AG04449 (cell line): ENCODE measurements around the gene YIPF2.

Experiments
- CTCF ChIA-PET: fragments of 350-600 bp; formaldehyde crosslinking; extraction: SDS; loops from one replicate; lab custom pipeline; 2021; ENCODE audit warnings: antibody characterized with exemption; lab: Yijun Ruan, JAX
- POLR2A ChIA-PET: fragments of 400-600, 350-600 bp; formaldehyde crosslinking; extraction: SDS; loops from one replicate; lab custom pipeline; 2020; ENCODE audit warnings: antibody characterized with exemption, inconsistent platforms; lab: Yijun Ruan, JAX
- DNase-seq: peaks from one replicate; pipeline ENCODE4 v3.0.0-alpha.2; 2010; ENCODE audit warnings: low read depth, low spot score
- H3K4me3 ChIP-seq: 2 replicates; pipeline ENCODE4 v1.5.1; 2011; ENCODE audit warnings: low read depth, mild to moderate bottlenecking, control low read depth, low read length
- TF ChIP-seq, protein P1 (sequence below): IDR thresholded peaks from one replicate; pipeline ENCODE4 v1.5.1; 2011; ENCODE audit warnings: mild to moderate bottlenecking, moderate library complexity, low read length, control low read depth, inconsistent platforms; ENCODE audit not compliant: insufficient read depth; ENCODE audit errors: missing control alignments

The YIPF2 gene

DNA sequence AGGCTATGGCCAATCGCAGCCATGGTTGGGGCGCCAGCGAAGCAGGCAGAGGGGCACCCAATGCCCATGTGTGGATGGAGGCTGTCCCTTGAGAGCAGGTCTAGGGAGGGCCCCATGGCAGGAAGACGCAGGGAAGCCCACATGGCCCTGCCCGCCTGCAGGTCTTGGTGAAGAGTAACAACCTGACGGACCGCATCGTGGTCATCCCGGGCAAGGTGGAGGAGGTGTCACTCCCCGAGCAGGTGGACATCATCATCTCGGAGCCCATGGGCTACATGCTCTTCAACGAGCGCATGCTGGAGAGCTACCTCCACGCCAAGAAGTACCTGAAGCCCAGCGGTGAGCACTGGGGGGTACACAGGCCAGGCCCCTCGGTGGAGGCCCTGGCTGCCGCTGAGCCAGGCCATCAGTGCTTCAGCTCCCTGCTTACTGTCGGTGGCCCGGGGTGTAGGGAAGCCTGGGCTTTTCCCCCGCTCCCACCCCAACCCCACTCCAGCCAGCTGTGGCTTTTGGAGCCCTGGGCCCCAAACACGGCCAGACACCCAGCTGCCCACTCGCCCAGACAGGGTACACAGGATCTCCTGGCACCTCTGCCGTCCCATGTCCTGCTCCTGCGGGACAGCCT, 14.6 kb downstream of the YIPF2 start:
- DNase-seq, result no peak
- ChIA-PET CTCF (interaction anchor here (1.0 to 2.4 kb wide), 4 partner anchors 16 to 43 kb away, joined by 3 to 13 read pairs (median 6); no protein-coding TSS in a partner anchor), POLR2A (interaction anchor here (1.3 kb wide), 1 partner anchor 14 kb away, joined by 3 read pairs; no protein-coding TSS in a partner anchor)
- TF ChIP-seq, protein P1, sequence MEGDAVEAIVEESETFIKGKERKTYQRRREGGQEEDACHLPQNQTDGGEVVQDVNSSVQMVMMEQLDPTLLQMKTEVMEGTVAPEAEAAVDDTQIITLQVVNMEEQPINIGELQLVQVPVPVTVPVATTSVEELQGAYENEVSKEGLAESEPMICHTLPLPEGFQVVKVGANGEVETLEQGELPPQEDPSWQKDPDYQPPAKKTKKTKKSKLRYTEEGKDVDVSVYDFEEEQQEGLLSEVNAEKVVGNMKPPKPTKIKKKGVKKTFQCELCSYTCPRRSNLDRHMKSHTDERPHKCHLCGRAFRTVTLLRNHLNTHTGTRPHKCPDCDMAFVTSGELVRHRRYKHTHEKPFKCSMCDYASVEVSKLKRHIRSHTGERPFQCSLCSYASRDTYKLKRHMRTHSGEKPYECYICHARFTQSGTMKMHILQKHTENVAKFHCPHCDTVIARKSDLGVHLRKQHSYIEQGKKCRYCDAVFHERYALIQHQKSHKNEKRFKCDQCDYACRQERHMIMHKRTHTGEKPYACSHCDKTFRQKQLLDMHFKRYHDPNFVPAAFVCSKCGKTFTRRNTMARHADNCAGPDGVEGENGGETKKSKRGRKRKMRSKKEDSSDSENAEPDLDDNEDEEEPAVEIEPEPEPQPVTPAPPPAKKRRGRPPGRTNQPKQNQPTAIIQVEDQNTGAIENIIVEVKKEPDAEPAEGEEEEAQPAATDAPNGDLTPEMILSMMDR, result no peak
- no peak overlapping the region for H3K4me3 ChIP-seq

DNA sequence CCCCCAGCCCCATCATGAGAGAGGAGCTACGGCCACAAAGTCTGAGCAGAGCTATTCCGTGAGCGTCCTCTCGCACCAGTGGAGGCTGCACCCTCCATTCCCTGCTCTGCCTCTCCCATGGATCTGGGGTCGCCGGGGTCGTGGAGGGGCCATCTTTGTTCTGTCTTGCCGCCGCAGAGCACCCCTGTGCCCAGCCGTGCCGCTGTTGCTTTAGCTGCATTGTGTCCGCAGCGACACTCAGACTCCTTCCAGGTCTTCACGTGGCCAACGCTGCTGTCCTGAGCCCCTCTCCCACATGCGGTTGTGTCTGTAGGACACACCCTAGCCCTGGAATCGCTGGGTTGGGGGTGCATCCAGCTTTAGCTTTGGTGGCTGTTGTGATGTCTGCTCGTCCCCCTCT, 15.8 kb downstream of the YIPF2 start:
- ChIA-PET POLR2A (no interaction called here), CTCF (interaction anchor here (1.0 to 1.4 kb wide), 4 partner anchors 22 to 42 kb away, joined by 3 to 4 read pairs (median 4); no protein-coding TSS in a partner anchor)
- TF ChIP-seq, protein P1, result no peak
- no peak overlapping the region for H3K4me3 ChIP-seq
- no peak for DNase-seq

DNA sequence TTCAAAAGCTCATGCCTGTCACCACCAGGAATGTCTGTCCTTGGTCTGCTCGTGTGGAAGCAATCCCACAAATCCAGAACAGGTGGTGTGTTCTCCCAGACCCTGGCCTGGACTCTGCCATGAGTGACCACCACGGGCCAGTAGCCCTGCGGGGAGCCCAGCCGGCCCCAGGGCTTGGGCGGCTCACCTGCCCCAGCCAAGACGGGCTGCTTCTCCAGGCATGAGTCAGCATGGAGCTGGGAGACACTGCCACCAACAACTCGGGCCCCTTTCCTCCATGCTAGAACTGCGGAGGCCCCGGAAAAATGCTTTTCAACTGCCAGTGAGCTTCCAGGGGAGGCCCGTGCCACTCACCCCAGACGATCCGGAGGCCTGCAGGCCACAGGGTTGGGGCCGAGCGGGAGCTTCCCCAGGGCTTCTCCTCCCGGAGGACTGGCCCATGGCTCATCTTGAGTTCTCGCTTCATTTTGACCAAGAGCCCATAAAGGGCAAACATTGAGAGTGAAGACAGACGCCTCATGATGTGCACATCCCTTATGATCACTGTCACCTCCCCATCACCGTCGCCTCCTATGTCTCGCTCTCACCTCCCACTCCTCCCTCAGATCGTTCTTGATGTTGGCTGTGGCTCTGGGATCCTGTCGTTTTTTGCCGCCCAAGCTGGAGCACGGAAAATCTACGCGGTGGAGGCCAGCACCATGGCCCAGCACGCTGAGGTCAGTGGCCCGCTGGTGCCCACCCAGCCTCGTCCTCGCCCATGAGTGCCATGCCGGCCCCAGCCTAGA, 16.7 kb downstream of the YIPF2 start:
- POLR2A ChIA-PET, result no interaction called here

DNA sequence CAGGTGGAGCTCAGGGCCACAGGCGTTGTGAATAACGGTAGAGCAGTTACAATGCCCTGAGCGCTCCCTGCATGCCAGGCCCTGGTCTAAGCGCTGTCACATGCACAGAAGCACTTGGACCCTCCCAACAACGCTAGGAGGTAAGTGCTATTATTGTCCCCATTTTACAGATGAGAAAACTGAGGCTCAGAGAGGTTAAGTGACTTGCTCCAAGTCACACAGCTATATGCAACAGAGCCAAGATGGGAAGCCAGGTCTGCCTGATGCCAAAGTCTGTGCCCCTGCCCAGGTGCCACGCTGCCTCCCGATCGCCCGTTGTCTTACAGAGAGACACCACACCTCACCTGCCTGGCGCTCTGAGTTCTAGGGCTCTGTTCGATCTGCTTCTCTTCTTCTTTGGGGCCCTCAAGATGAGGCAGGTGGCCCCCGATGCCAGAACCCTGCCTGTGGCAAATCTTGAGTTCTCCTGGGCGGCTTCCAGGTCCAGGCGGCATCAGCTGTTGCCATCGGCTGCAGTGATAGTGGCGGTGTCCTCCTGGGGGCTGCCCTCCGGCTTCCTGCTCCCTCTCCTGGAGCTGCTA, 20.0 kb downstream of the YIPF2 start:
- CTCF ChIA-PET, result interaction anchor here (0.8 kb wide), 1 partner anchor 44 kb away, joined by 3 read pairs; no protein-coding TSS in a partner anchor

More for the DNA sequence above, 16.7 kb downstream of the YIPF2 start:
- TF ChIP-seq, protein P1, result no peak
- DNase-seq, result no peak
- CTCF ChIA-PET, result interaction anchor here (0.7 to 1.4 kb wide), 6 partner anchors 23 to 51 kb away, joined by 3 to 4 read pairs (median 3); partner anchors contain the start of gene CARM1
- H3K4me3 ChIP-seq, result no peak overlapping the region

DNA sequence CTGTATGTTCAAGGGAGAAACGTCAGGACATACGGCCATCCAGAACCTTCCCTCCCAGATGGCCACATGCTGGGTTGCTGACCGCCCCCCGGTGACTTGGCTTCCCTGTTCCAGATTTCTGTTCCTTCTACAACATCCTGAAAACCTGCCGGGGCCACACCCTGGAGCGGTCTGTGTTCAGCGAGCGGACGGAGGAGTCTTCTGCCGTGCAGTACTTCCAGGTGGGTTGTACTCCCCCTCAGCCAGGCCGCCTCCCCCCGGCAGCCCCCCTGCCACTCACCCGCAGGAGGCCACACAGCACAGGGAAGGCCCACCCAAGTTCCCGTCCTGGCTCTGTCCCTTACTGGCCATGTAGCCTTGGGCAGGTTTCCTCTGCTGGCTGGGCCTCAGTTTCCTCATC, 20.5 kb downstream of the YIPF2 start:
- ChIA-PET CTCF (interaction anchor here (0.6 to 0.8 kb wide), 2 partner anchors 36 to 43 kb away, joined by 3 read pairs; no protein-coding TSS in a partner anchor), POLR2A (no interaction called here)

More for the DNA sequence above, 20.0 kb downstream of the YIPF2 start:
- POLR2A ChIA-PET, result no interaction called here
- no peak overlapping the region for H3K4me3 ChIP-seq
- DNase-seq, result no peak
- TF ChIP-seq, protein P1, result no peak

More for the DNA sequence above, 20.5 kb downstream of the YIPF2 start:
- no peak for DNase-seq
- TF ChIP-seq, protein P1, result no peak
- no peak overlapping the region for H3K4me3 ChIP-seq
